ENCODE data around the gene ARL6IP1.

The ARL6IP1 gene

DNA sequence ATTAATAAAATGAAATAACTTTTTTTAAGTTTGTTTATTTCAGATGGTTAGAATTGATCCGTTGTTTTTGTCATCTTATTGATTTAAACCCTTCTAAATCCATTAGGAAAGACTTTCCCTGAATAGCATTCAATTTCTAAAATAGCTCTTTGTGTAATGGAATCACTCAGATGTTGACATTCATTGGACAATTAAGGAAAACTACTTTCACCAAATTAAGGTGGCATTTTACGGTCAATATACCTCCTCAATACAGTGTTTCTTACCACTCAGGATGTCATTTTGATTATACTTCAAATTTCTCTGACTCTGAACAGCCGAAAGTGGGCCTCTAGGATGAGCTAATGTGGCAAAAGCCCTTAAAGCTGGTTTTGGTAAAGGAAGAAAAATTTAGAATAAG lies 1.8 kb downstream of the ARL6IP1 start:
- peak overlapping the region; percentile 70 for H3K27ac ChIP-seq
- TF ChIP-seq, protein P1, sequence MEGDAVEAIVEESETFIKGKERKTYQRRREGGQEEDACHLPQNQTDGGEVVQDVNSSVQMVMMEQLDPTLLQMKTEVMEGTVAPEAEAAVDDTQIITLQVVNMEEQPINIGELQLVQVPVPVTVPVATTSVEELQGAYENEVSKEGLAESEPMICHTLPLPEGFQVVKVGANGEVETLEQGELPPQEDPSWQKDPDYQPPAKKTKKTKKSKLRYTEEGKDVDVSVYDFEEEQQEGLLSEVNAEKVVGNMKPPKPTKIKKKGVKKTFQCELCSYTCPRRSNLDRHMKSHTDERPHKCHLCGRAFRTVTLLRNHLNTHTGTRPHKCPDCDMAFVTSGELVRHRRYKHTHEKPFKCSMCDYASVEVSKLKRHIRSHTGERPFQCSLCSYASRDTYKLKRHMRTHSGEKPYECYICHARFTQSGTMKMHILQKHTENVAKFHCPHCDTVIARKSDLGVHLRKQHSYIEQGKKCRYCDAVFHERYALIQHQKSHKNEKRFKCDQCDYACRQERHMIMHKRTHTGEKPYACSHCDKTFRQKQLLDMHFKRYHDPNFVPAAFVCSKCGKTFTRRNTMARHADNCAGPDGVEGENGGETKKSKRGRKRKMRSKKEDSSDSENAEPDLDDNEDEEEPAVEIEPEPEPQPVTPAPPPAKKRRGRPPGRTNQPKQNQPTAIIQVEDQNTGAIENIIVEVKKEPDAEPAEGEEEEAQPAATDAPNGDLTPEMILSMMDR (conservative IDR thresholded peaks at IDR 0.05): no peak

DNA sequence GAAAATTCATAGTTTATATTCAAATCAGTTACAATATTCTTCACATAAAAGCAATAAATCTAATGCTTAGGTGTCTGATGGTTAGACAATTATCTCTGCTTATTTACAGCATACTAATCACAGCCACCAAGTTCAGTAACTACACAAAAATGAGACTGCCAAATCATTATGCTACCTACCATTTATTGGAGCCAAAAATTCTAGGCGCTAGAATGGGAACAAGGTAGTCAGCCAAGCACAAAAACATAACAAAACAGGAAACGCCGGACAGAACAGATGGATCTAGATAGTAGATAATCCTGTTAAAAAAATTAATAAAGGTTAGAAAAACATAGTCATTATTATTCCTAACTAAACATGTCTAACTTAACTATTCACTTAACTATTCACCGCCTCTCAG lies 3.6 kb downstream of the ARL6IP1 start:
- TF ChIP-seq, protein P1 (conservative IDR thresholded peaks at IDR 0.05): no peak
- H3K27ac ChIP-seq: peak overlapping the region; percentile 70

DNA sequence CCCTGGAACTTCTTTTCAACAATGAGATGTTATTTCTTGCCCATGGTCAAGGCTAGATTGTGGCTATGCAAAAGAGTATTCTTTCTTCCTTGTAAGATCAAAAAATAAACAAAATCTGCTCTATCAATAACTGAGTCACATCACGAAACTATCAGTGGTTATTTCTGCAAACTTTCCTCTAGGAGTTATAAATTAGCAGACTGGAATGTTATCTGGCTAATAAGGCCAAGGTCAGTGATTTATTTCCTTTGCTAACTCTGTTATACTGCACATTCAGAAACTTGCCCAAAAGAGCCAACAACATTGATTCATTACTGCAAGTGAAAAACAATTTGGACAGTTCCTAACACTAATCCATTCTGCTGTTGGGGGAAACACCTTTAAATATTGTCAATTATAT lies 5.0 kb downstream of the ARL6IP1 start:
- H3K27ac ChIP-seq: peak overlapping the region; percentile 70
- TF ChIP-seq, protein P1 (conservative IDR thresholded peaks at IDR 0.05): no peak

DNA sequence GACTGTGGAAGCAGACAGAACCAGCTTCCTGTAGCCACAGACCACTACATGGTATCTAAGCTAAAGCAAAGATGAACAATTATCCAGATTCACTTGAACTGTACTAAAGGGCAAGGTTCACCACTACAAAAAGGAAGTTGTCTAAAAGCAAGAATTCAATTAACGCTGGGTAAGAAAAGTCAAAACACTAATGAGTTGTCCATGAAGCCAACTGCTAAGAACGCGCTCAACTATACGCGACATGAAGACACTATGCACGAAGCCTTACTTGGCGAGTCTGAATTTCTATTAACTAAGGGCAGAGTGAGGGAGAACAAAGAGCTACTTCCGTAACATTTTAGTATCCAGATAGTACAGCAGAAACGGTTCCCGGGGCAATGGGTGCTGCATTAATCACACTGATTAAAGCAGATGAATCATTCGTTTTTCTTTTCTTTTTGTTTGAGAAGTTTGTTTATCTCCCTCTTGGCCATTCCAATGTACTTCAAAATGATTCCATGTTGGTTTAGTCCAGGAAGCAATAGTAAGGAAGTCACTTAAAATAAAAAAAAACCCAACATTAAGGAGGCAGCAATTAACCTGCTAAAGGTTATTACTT lies 8.4 kb downstream of the ARL6IP1 start:
- TF ChIP-seq, protein P1 (conservative IDR thresholded peaks at IDR 0.05): no peak
- no peak overlapping the region for H3K27ac ChIP-seq

DNA sequence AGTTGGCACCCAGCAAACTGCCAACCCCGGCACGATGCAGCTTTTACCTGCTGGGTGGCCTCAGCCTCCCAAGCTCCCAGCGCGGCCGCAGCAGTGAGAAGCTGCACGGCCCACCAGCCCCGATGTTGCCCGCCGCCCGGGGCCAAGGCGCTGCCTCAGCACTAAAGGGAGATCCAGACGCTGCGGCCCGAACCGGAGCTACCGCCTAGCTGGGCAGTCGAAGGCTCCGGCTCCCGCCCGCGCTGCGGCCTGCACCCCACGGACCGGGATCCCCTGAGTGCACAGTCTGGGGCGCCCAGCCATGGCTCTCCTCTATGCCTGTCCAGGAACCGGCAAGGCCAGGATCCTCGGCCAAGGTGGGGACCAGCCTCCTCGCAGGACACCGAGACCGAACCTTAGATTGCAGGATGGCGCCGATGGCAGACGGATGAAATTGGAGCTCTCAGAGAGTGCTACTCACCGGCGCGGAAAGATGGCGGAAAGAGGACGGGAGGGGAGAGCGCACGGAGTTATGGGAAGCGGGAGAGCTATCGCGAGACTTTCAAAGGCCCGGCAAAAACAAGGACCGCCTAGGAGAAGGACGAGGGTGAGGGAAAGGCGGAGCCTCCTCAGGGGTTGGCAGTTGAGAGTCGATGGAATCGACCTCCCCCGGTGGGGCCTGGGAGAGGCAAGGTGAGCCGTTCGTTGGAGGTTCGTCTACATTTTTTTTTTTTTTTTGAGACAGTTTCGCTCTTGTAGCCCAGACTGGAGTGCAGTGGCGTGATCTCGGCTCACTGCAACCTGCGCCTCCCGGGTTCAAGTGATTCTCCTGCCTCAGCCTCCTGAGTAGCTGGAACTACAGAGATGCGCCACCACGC lies 11.3 kb downstream of the ARL6IP1 start, which contains the start of gene RPS15A:
RPS15A (minus strand) TSS at position 485 of the 857 bp plus-strand sequence. CDS start 1,221 bp downstream, outside the sequence.
- TF ChIP-seq, protein P1 (conservative IDR thresholded peaks at IDR 0.05): no peak

GRCh38 chr16:18789515-18789849 lies 11.9 kb downstream of the ARL6IP1 start:
- peak overlapping the region; percentile 81 for H3K27ac ChIP-seq
- TF ChIP-seq, protein P1 (conservative IDR thresholded peaks at IDR 0.05): no peak

More for the DNA sequence above, 11.3 kb downstream of the ARL6IP1 start, which contains the start of gene RPS15A:
- H3K27ac ChIP-seq: peak within 1 kb of the TSS; percentile 81

- TF ChIP-seq, protein P1 (conservative IDR thresholded peaks at IDR 0.05): no peak
- H3K27ac ChIP-seq: peak overlapping the region; percentile 81
These were observed 12.4 kb downstream of the ARL6IP1 start for GRCh38 chr16:18788828-18789514.

All from VCaP (cell line).